ENCODE data around the gene ITIH1. TPM values are rescaled to one million over a fixed set of nuclear protein-coding genes. Genes with fewer than 3 reads are reported as not detected.

Gene ITIH1
- total RNA-seq, 1 experiment from 2014 or later = not detected

DNA sequence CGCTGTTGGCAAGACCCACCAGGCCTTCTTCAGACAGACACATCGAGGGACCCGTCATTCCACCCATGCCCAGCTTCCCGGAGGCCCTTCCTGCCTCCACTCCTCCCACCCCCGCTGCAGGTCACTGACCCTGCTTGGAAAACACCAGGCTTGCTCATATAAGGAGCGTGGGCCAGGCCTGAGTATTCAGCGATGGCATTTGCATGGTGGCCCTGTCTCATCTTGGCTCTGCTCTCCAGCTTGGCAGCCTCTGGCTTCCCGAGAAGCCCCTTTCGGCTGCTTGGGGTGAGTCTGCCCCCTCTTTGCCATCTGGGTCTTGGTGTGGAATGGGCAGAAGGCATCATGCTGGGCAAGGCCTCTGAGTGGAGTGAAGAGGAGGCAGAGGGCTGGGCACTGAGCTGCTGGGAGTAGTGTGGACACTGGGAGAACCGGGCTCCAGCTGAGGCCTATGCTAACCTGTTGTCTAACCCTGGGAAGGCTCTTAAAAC lies 17.3 kb downstream of the ITIH1 start, which contains the start of gene ITIH3:
Gene ITIH3, plus strand, starts transcription at position 185 of the 488 bp plus-strand sequence. Its CDS starts 8 bp downstream, at position 193.
- H2BK12ac ChIP-seq (ENCODE audit: insufficient read length, low read depth, low read length) = no peak within 1 kb of the TSS
- no peak within 1 kb of the TSS for H4K5ac ChIP-seq (ENCODE audit: insufficient read length, low read depth, low read length)
- no peaks in the 10 kb centered on the region; a peak in 1 of 5 replicates for H3K9me3 Mint-ChIP-seq
- no peak within 1 kb of the TSS for H2BK5ac ChIP-seq (ENCODE audit: insufficient read length, low read length)
- H3K27ac ChIP-seq (ENCODE audit: insufficient read length, low read depth, low read length) = no peak within 1 kb of the TSS
- H3K14ac ChIP-seq (ENCODE audit: insufficient read depth, low read length) = no peak within 1 kb of the TSS
- peaks cover 6 to 8% of the 10 kb centered on the region in 2 experiments; a peak in 3 of 4 replicates for H3K4me1 Mint-ChIP-seq
- no peaks in the 10 kb centered on the region for H3K27me3 ChIP-seq (ENCODE audit: insufficient read depth, low read length)
- no peak within 1 kb of the TSS for H2BK120ac ChIP-seq (ENCODE audit: low read depth, low read length, poor library complexity, severe bottlenecking)
- no peak within 1 kb of the TSS for H2AK5ac ChIP-seq (ENCODE audit: insufficient read length, low read length)
- no peak for DNase-seq
- H3K56ac ChIP-seq (ENCODE audit: insufficient read length, low read depth, low read length) = no peak within 1 kb of the TSS
- H2BK15ac ChIP-seq (ENCODE audit: low read depth, low read length) = no peak within 1 kb of the TSS
- no peaks in the 10 kb centered on the region for H3K9me3 ChIP-seq (ENCODE audit: control insufficient read depth, low read depth, low read length)
- no peaks in the 10 kb centered on the region for H3K79me1 ChIP-seq (ENCODE audit: insufficient read depth, low read depth, low read length, poor library complexity, severe bottlenecking)
- no peak within 1 kb of the TSS for H3K27ac Mint-ChIP-seq
- no peak within 1 kb of the TSS for H3K4me2 ChIP-seq (ENCODE audit: insufficient read depth, insufficient read length, low read length)
- H3K9ac ChIP-seq (ENCODE audit: extremely low read depth, insufficient read length, low read length) = no peak within 1 kb of the TSS
- no peaks in the 10 kb centered on the region; a peak in 1 of 7 replicates for H3K36me3 Mint-ChIP-seq (ENCODE audit: insufficient read depth in 1 of 3, low read depth in 3 of 3)
- WGBS (ENCODE audit: extremely low coverage, insufficient read length, low lambda C conversion rate) = no CpG with 5 or more reads among the region's 10 CpGs
- no peaks in the 10 kb centered on the region for H4K20me1 ChIP-seq (ENCODE audit: control insufficient read depth, insufficient read depth, insufficient read length)
- no peak within 1 kb of the TSS for H2BK20ac ChIP-seq (ENCODE audit: low read depth, low read length, poor library complexity, severe bottlenecking)
- TF ChIP-seq, protein P1, sequence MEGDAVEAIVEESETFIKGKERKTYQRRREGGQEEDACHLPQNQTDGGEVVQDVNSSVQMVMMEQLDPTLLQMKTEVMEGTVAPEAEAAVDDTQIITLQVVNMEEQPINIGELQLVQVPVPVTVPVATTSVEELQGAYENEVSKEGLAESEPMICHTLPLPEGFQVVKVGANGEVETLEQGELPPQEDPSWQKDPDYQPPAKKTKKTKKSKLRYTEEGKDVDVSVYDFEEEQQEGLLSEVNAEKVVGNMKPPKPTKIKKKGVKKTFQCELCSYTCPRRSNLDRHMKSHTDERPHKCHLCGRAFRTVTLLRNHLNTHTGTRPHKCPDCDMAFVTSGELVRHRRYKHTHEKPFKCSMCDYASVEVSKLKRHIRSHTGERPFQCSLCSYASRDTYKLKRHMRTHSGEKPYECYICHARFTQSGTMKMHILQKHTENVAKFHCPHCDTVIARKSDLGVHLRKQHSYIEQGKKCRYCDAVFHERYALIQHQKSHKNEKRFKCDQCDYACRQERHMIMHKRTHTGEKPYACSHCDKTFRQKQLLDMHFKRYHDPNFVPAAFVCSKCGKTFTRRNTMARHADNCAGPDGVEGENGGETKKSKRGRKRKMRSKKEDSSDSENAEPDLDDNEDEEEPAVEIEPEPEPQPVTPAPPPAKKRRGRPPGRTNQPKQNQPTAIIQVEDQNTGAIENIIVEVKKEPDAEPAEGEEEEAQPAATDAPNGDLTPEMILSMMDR (conservative IDR thresholded peaks at IDR 0.05) = no peak
- no peak within 1 kb of the TSS for H4K91ac ChIP-seq (ENCODE audit: insufficient read length, low read depth, low read length)
- H3K79me2 ChIP-seq (ENCODE audit: insufficient read depth, low read length) = no peaks in the 10 kb centered on the region
- no peak within 1 kb of the TSS for H3T11ph ChIP-seq (ENCODE audit: low read length)
- no peaks in the 10 kb centered on the region for H3K23me2 ChIP-seq (ENCODE audit: insufficient read length, low read depth, low read length, poor library complexity, severe bottlenecking)
- peaks cover 2% of the 10 kb centered on the region for H3K27me3 Mint-ChIP-seq (ENCODE audit: low read depth)
- H2AFZ ChIP-seq (ENCODE audit: low read length) = no peak within 1 kb of the TSS
- no peak within 1 kb of the TSS for H4K8ac ChIP-seq (replicated peaks; ENCODE audit: insufficient read length, low read depth, low read length)
- no peak within 1 kb of the TSS for H3K23ac ChIP-seq (ENCODE audit: insufficient read length, low read depth, low read length)
- H3K18ac ChIP-seq (ENCODE audit: insufficient read length, low read depth, low read length) = no peak within 1 kb of the TSS
- H3K4me3 Mint-ChIP-seq = no peak within 1 kb of the TSS
- H3K4me1 ChIP-seq (ENCODE audit: insufficient read depth, low read length) = no peaks in the 10 kb centered on the region
- H3K4ac ChIP-seq (ENCODE audit: low read depth, low read length) = no peak within 1 kb of the TSS
